H7 (cell line): ENCODE data around the gene RAB11FIP4. TPM values are rescaled to one million over a fixed set of nuclear protein-coding genes. Genes with fewer than 3 reads are reported as not detected.

Experiments
- DNase-seq: peaks from one replicate; pipeline ENCODE4 v3.0.0; 2012
- H3K27me3 ChIP-seq: 2 replicates; pipeline ENCODE4 v1.6.0; 2011; ENCODE audit warnings: mild to moderate bottlenecking, low read length; ENCODE audit not compliant: control insufficient read depth, insufficient read depth
- H3K36me3 ChIP-seq: replicated peaks from 2 replicates; pipeline ENCODE4 v1.5.1; 2011; ENCODE audit warnings: low read length; ENCODE audit not compliant: control insufficient read depth, insufficient read depth
- H3K4me3 ChIP-seq: 2 replicates; pipeline ENCODE4 v1.5.1; 2011; ENCODE audit warnings: low read depth, mild to moderate bottlenecking, control low read depth, low read length, moderate library complexity; ENCODE audit not compliant: insufficient read depth
- total RNA-seq: library from RNA; depleted of rRNA; stranded (reverse); fragments of >200 nt; shearing (Covaris generic); gene quantifications from 2 replicates; pipeline ENCODE4 v1.2.3, GENCODE V29; 2014; rRNA removed

The RAB11FIP4 gene
- total RNA-seq, 1 experiment from 2014 or later, result 21.9 TPM

DNA sequence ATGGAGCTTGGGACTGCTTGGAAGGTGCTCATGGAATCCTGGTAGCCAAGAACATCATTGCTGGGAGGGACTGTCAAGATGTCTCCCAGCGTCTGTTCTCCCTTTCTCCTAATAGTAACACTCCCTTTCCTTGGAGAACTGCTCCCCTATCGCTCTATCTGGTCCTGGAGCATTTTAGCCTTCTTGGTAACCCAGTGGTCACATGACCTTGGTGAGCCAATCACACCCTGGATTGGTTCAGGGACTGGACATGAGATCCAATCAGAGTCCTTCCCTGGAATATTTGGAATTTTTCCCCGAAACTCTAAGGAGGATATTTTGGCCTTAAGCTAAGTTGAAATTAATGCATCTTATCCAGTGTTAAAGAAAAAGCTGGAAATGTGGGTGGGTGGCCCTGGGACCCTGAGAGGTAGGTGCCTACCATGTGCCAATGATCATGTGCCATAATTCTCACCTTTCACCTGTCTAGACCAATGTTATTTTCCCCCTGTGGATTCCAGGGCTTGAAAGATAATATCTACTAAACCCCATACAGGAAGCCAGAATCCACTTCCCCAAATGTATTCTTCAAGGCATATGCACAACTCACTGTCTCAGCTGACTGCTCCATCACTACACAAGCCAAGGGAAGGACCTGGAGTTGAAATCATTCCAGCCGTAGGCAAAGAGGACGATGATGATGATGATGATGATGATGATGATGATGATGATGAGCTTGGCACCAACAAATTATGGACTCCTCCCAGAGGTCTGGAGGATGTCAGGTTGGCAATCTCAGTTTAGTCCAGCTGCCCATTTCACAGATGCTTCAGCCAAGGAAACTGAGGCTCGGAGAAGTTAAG is 193.2 kb downstream of the RAB11FIP4 start:
- no peaks in the 10 kb centered on the region for H3K36me3 ChIP-seq
- H3K27me3 ChIP-seq, result no peaks in the 10 kb centered on the region
- no peak for DNase-seq
- H3K4me3 ChIP-seq, result no peak overlapping the region

DNA sequence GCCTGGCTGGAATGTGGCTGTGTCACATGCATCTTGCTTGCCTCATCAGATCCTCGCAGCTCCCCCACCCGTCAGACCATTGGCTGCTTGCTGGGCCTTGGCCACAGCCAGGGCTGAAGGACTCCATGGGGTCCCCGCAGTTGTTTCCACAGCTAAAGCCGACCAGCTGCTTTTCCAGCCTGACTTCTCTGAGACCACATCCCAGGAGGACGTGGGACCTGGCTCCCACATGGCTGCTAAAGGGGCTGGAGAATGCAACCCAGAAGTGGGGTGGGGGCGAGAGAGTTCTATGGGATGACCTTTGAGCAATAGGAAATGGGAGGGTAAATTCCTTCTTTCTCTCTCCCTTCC is 193.8 kb downstream of the RAB11FIP4 start:
- Histone ChIP-seq H3K36me3 (no peaks in the 10 kb centered on the region), H3K27me3 (no peaks in the 10 kb centered on the region), H3K4me3 (no peak overlapping the region)
- no peak for DNase-seq

DNA sequence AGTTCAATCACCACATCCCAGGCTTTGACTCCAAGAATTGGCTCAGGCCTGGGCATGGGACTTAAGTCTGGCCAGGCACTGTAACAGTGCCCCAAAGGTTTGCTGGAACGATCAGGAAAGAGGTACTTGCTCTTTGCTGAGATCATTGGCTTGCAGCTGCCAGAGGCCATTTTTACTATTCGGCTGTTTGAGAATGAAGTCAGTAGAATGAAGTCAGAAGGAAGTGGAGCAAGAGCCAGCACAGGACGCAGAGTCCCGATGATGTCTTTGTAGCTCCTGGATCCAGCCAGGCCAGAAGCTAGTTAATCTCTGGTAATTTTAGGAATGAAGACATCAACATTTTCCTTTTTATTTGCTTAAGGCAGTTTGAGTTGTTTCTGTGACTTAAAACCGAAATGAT is 195.5 kb downstream of the RAB11FIP4 start:
- no peaks in the 10 kb centered on the region for H3K36me3 ChIP-seq
- no peak for DNase-seq
- no peaks in the 10 kb centered on the region for H3K27me3 ChIP-seq
- H3K4me3 ChIP-seq, result no peak overlapping the region

DNA sequence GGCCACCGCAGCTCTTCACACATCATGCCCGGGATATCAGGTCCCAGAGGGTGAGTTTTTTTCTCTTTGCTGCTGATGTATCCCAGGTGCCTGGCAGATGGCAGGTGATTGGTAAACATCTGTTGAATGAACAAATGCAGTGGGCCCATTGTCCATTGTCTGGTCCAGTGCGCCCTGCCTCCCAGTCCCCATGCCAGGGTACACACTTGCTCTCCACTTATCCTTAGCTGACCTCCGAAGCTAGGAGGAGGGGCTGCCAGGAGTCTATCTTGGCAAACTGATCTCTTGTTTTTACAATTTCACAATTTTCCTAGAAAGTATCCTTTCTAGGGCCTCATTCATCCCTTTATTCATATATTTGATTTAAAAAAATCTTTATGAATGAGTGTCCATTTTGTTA is 196.0 kb downstream of the RAB11FIP4 start:
- no peak for DNase-seq
- no peaks in the 10 kb centered on the region for H3K36me3 ChIP-seq
- no peak overlapping the region for H3K4me3 ChIP-seq
- no peaks in the 10 kb centered on the region for H3K27me3 ChIP-seq

Other genes with a start within 250 kb of the RAB11FIP4 start
- gene OMG, start 94.4 kb upstream of the RAB11FIP4 start, total RNA-seq, result not detected in 2 replicates
- not detected in 2 replicates for gene EVI2B, start 77.6 kb upstream of the RAB11FIP4 start, total RNA-seq
- not detected in 2 replicates for gene EVI2A, start 70.1 kb upstream of the RAB11FIP4 start, total RNA-seq